DMS53 (cell line): ENCODE data around the gene ARL3.
A peak's percentile ranks its signal among the peaks of the same experiment; 100 is the strongest.
"Not testable (repeated sequence)": the region's sequence is repeated elsewhere in the genome, so short reads cannot be mapped to it uniquely, and the experiment has no call there.

ENCODE experiments used
- DNase-seq: peaks from one replicate; lab custom pipeline; 2025; lab: John Stamatoyannopoulos, UW

Gene ARL3

GRCh38 chr10:102735065-102735562 is 20.9 kb upstream of the ARL3 start:
- DNase-seq, result no peak

- DNase-seq, result no peak
These were observed 18.5 kb upstream of the ARL3 start for GRCh38 chr10:102732661-102733060.

GRCh38 chr10:102731222-102731800 is 17.1 kb upstream of the ARL3 start:
- DNase-seq, result no peak

- peak; percentile 90 for DNase-seq
These were observed 15.1 kb upstream of the ARL3 start for GRCh38 chr10:102729029-102730026.

- DNase-seq, result no peak
These were observed 13.0 kb upstream of the ARL3 start for GRCh38 chr10:102727037-102727818.

GRCh38 chr10:102726274-102726673 is 12.1 kb upstream of the ARL3 start:
- DNase-seq, result no peak

GRCh38 chr10:102723989-102724388 is 9.8 kb upstream of the ARL3 start:
- no peak for DNase-seq

GRCh38 chr10:102721954-102722353 is 7.8 kb upstream of the ARL3 start:
- DNase-seq, result no peak

GRCh38 chr10:102720775-102721301 is 6.6 kb upstream of the ARL3 start:
- no peak for DNase-seq

GRCh38 chr10:102720337-102720736 is 6.1 kb upstream of the ARL3 start:
- DNase-seq, result no peak

- DNase-seq, result no peak
These were observed 4.0 kb upstream of the ARL3 start for GRCh38 chr10:102718220-102718619.

- DNase-seq, result not testable (repeated sequence)
These were observed 2.8 kb upstream of the ARL3 start for GRCh38 chr10:102716900-102717565.

GRCh38 chr10:102715880-102716279 is 1.7 kb upstream of the ARL3 start:
- no peak for DNase-seq

GRCh38 chr10:102714621-102715455 is 641 bp upstream of the ARL3 start, which contains the start of gene SFXN2:
Gene SFXN2, plus strand, starts transcription at chr10:102714636. Its CDS starts 12,001 bp downstream, at chr10:102726637.
- peak; percentile 76 for DNase-seq

- no peak for DNase-seq
These were observed 721 bp downstream of the ARL3 start for GRCh38 chr10:102713539-102713813.

- no peak for DNase-seq
These were observed 1.2 kb downstream of the ARL3 start for GRCh38 chr10:102712843-102713538.

- no peak for DNase-seq
These were observed 2.1 kb downstream of the ARL3 start for GRCh38 chr10:102712089-102712488.

GRCh38 chr10:102710609-102711008 is 3.6 kb downstream of the ARL3 start:
- DNase-seq, result no peak

- no peak for DNase-seq
These were observed 8.7 kb downstream of the ARL3 start for GRCh38 chr10:102705531-102705930.

- DNase-seq, result no peak
These were observed 9.3 kb downstream of the ARL3 start for GRCh38 chr10:102704915-102705314.
